Mesothelial cell of epicardium (in vitro differentiated cells): Measurements from ENCODE around the gene TTC38. TPM values are rescaled to one million over a fixed set of nuclear protein-coding genes. Genes with fewer than 3 reads are reported as not detected.

Source experiments
- DNase-seq, 2 experiments: peaks; one replicate each; pipeline ENCODE4 v3.0.0; 2021; ENCODE audit warnings: low spot score in 2 of 2; ENCODE audit not compliant: unreplicated experiment in 2 of 2
- H3K27ac Mint-ChIP-seq: 2 replicates; pipeline ENCODE4 v1.8.0; 2021; ENCODE audit warnings: mixed read lengths
- H3K27me3 Mint-ChIP-seq: 2 replicates; pipeline ENCODE4 v1.8.0; 2021; ENCODE audit warnings: low read depth, mixed read lengths
- H3K36me3 Mint-ChIP-seq: 2 replicates; pipeline ENCODE4 v1.8.0; 2021; ENCODE audit warnings: mixed read lengths
- H3K4me1 Mint-ChIP-seq: 2 replicates; pipeline ENCODE4 v1.8.0; 2021; ENCODE audit warnings: mixed read lengths
- H3K4me3 Mint-ChIP-seq: 2 replicates; pipeline ENCODE4 v1.8.0; 2021; ENCODE audit warnings: mild to moderate bottlenecking, moderate library complexity, mixed read lengths
- H3K9me3 Mint-ChIP-seq: 2 replicates; pipeline ENCODE4 v1.8.0; 2021; ENCODE audit warnings: mixed read lengths
- total RNA-seq: library from RNA; stranded (reverse); gene quantifications from 3 replicates; pipeline ENCODE4 v1.2.1, GENCODE V29; 2021
- TF ChIP-seq, protein P1 (sequence below): fragments of 200-600 bp; sonication (generic); IDR thresholded peaks from one replicate; pipeline ENCODE4 v1.5.0; 2021; ENCODE audit warnings: antibody characterized with exemption; ENCODE audit not compliant: unreplicated experiment

Gene TTC38
- total RNA-seq, 1 donor from 2014 or later, result 30.3 TPM

DNA sequence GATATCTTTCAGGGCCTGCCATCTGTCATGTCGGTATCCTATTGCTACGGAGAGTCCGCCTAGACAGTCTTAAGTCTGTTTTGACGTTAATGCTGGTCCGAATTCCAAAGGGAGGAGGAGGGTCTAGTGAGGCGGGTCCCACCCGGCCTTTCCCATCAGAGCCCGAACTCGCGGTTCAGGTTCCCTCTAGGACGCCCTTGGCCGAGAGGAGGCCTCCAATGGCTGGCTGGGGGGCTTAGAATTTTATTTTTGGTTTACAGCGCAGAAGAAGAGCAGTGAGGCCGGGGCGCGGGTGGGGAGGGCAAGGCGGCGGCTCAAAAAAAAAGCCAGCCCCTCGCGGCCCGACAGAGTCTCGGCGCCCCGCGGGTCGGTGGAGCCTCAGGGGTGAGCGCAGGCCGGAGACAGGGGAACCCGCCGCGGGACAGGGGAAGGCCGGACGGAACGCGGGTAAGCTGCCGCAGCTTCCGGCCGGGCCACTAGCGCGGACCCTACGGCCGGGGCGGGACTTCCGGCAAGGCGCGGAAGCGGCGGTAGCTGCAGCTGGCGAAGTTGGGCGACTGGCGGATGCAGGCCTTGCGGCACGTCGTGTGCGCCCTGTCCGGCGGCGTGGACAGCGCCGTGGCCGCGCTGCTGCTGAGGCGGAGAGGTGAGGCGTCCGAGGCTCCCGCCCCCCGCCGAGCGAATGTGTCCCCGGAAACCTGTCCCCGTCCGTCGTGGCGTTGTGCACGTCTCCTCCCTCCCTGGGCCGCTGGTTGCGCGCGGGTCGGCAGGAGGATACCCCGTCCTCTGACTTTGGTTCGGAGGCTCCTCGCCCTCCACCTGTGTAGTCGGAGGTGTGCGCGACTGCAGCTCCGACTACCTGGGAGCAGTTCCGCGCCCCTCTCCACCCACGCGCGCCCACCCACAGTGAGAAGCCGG lies 67.7 kb downstream of the TTC38 start, which contains the start of gene TRMU:
TSS of gene TRMU (plus strand) at position 514 of the 918 bp plus-strand sequence. CDS start at position 565, 51 bp downstream.
- DNase-seq, result peak; percentile 73 to 76
- H3K4me1 Mint-ChIP-seq, result peaks cover 16% of the 10 kb centered on the region
- peaks cover 15% of the 10 kb centered on the region for H3K36me3 Mint-ChIP-seq
- H3K27me3 Mint-ChIP-seq, result no peaks in the 10 kb centered on the region
- TF ChIP-seq, protein P1, sequence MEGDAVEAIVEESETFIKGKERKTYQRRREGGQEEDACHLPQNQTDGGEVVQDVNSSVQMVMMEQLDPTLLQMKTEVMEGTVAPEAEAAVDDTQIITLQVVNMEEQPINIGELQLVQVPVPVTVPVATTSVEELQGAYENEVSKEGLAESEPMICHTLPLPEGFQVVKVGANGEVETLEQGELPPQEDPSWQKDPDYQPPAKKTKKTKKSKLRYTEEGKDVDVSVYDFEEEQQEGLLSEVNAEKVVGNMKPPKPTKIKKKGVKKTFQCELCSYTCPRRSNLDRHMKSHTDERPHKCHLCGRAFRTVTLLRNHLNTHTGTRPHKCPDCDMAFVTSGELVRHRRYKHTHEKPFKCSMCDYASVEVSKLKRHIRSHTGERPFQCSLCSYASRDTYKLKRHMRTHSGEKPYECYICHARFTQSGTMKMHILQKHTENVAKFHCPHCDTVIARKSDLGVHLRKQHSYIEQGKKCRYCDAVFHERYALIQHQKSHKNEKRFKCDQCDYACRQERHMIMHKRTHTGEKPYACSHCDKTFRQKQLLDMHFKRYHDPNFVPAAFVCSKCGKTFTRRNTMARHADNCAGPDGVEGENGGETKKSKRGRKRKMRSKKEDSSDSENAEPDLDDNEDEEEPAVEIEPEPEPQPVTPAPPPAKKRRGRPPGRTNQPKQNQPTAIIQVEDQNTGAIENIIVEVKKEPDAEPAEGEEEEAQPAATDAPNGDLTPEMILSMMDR, result no peak
- peak within 1 kb of the TSS; percentile 94 for H3K4me3 Mint-ChIP-seq
- no peaks in the 10 kb centered on the region for H3K9me3 Mint-ChIP-seq
- peak within 1 kb of the TSS; percentile 97 for H3K27ac Mint-ChIP-seq

DNA sequence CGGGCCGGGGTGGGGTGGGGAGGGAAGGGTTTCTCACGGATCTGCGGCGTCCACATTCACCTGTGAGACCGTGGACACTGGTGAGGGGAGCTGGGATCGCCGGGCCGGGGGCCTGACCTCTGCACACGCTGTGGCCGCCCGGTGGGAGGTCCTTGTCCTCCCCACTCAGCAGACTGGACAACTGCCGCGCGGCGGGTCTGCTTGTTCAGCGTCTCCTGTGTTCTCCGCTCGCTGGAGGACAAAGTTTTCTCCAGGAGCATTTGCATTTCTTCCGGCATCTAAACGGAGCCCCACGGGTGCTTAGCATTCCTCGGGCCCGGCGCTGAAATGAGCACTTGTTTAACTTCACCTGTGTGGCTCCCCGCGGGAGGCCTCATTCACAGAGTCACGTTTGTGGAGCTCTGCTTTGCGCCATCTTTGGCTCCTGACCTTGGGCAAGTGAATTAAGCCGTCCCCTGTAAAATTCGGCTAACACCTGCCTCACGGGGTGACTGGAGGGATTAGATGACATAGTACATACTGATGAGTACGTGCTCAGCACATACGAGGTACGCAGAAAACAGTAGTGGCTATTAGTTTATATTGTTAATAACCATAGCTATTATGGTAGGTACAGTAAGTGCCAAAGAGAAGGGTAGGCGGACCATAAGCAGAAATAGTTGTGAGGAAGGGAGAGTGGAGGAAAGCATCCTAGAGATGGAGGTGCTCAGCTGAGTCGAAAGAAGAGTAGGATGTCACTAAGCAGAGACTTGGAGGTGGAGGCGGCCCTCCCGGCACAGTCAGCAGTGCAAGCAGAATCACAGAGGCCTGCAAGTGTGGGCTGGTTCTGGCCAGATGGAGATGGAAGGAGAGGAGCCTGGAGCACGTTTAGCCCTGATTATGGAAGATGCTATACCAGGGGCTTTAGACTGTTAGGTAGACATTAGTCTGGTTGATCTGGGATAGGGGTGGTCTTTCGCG lies 68.6 kb downstream of the TTC38 start:
- TF ChIP-seq, protein P1, result no peak
- no peaks in the 10 kb centered on the region for H3K9me3 Mint-ChIP-seq
- H3K27ac Mint-ChIP-seq, result peak overlapping the region; percentile 93
- peaks cover 20% of the 10 kb centered on the region for H3K36me3 Mint-ChIP-seq
- no peak for DNase-seq
- peak overlapping the region; percentile 94 for H3K4me3 Mint-ChIP-seq
- H3K4me1 Mint-ChIP-seq, result peaks cover 16% of the 10 kb centered on the region
- H3K27me3 Mint-ChIP-seq, result no peaks in the 10 kb centered on the region

DNA sequence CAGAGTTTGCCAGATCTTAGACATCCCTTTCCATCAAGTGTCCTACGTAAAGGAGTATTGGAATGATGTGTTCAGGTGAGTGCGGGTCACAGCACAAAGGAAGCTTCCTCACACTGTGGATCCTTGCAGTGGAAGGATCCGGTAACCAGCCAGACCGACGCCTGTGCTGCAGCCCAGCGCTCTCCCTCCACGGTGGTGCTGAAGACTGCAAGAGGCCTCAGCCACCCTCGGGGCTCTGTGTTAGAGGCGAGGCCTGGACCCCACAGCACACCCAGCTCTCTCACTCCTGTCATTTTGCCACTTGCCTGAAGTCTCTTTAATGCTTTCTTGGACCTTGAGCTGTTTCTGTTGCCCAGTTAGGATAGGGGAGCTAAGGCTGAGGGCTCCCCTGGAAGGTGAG lies 70.1 kb downstream of the TTC38 start:
- Mint-ChIP-seq H3K4me3 (no peak overlapping the region), H3K27me3 (no peaks in the 10 kb centered on the region), H3K36me3 (peaks cover 28% of the 10 kb centered on the region), H3K4me1 (peaks cover 16% of the 10 kb centered on the region), H3K9me3 (no peaks in the 10 kb centered on the region), H3K27ac (no peak overlapping the region)
- DNase-seq, result no peak
- TF ChIP-seq, protein P1, result no peak

DNA sequence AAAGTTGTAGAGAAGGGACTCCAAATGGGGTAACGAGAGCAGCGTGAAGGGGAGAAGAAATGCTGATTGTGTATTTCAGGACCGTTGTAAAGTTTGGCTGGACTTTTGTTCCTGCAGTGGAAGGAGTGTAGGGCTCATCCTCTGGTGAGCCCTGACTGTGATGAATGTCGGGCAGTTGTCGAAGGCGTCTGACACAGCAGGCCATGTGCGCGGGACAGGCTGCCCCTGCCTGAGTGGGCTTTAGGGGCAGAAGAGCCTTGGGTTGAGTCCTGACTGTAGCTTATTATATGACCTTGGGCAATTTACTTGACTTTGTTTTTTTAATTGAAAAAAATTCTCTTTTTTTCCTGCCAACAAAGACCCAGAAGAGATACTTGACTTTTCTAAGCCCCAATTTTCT lies 70.8 kb downstream of the TTC38 start:
- H3K36me3 Mint-ChIP-seq, result peaks cover 31% of the 10 kb centered on the region
- no peak overlapping the region for H3K4me3 Mint-ChIP-seq
- H3K4me1 Mint-ChIP-seq, result peaks cover 16% of the 10 kb centered on the region
- TF ChIP-seq, protein P1, result no peak
- H3K27ac Mint-ChIP-seq, result no peak overlapping the region
- no peaks in the 10 kb centered on the region for H3K9me3 Mint-ChIP-seq
- H3K27me3 Mint-ChIP-seq, result no peaks in the 10 kb centered on the region
- no peak for DNase-seq

DNA sequence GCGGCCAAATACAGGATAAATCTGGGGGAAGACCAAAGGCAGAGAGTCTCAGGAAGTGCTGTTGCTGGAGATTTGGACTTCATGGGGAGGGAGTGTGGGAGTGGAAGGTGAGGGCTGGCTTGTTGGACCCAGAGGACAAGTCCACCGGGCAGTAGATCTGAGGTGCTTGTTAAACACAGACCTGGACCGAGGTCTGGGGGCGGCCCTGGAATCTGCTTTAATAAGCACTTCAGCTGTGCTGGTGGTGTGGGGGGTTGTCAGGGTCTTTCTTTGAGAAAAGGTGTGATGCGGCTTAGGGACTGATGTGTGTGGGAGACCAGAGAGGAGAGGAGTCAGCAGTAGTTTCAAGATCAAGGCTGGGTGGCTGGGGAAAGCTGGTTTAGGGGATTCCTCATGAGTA lies 72.1 kb downstream of the TTC38 start:
- no peak overlapping the region for H3K4me3 Mint-ChIP-seq
- peaks cover 13% of the 10 kb centered on the region for H3K4me1 Mint-ChIP-seq
- H3K27ac Mint-ChIP-seq, result no peak overlapping the region
- no peak for DNase-seq
- H3K36me3 Mint-ChIP-seq, result peaks cover 31% of the 10 kb centered on the region
- TF ChIP-seq, protein P1, result no peak
- no peaks in the 10 kb centered on the region for H3K27me3 Mint-ChIP-seq
- no peaks in the 10 kb centered on the region for H3K9me3 Mint-ChIP-seq
